Uterine smooth muscle cell (primary cell): ENCODE results near the gene DENND10. TPM values are rescaled to one million over a fixed set of nuclear protein-coding genes. Genes with fewer than 3 reads are reported as not detected.

Experiments used
- total RNA-seq: library from RNA; depleted of rRNA; stranded (reverse); fragments of >200 nt; gene quantifications from 2 replicates; pipeline ENCODE4 v1.2.3, GENCODE V29; 2014

The DENND10 gene
- total RNA-seq, result 50.1 and 88.1 TPM in 2 replicates

GRCh38 chr10:119103903-119104653 is at the start of gene DENND10:
Gene DENND10 (plus strand): TSS chr10:119104113. CDS start chr10:119104143, 30 bp downstream.

GRCh38 chr10:119080521-119081259 is 23.2 kb upstream of the DENND10 start, which contains the start of gene EIF3A:
Gene EIF3A (minus strand): TSS chr10:119080817. CDS start chr10:119080676, 141 bp downstream.

GRCh38 chr10:119165171-119166117 is 61.5 kb downstream of the DENND10 start, which contains the start of gene SFXN4:
Gene SFXN4 (minus strand): TSS chr10:119165714. CDS start chr10:119165647, 67 bp downstream.

GRCh38 chr10:119178372-119179119 is 74.6 kb downstream of the DENND10 start, which contains the start of gene PRDX3:
Gene PRDX3 (minus strand): TSS chr10:119178812. CDS start chr10:119178790, 22 bp downstream.

Other genes with a start within 250 kb of the DENND10 start
- under 0.01 and 0.37 TPM in 2 replicates for gene NANOS1, start 74.4 kb upstream of the DENND10 start, total RNA-seq
- 175 and 181 TPM in 2 replicates for gene EIF3A, start 23.3 kb upstream of the DENND10 start, total RNA-seq
- gene SFXN4, start 61.6 kb downstream of the DENND10 start, total RNA-seq, result 11.6 and 13.8 TPM in 2 replicates
- gene PRDX3, start 74.7 kb downstream of the DENND10 start, total RNA-seq, result 182 and 245 TPM in 2 replicates
- gene GRK5, start 103.5 kb downstream of the DENND10 start, total RNA-seq, result 4.2 and 8.1 TPM in 2 replicates